Rectal smooth muscle tissue (tissue), 1 donor: Measurements from ENCODE around the gene RUNX2.

ENCODE experiments used
- H3K27ac ChIP-seq: one replicate; pipeline ENCODE4 v1.7.0; 2013; ENCODE audit warnings: low read depth, low read length, inconsistent platforms
- H3K27me3 ChIP-seq: one replicate; pipeline ENCODE4 v1.7.0; 2013; ENCODE audit warnings: low read length; ENCODE audit not compliant: control insufficient read depth, insufficient read depth
- H3K36me3 ChIP-seq: one replicate; pipeline ENCODE4 v1.7.0; 2013; ENCODE audit warnings: low read length; ENCODE audit not compliant: control insufficient read depth, insufficient read depth
- H3K4me1 ChIP-seq: one replicate; pipeline ENCODE4 v1.7.0; 2013; ENCODE audit warnings: low read length; ENCODE audit not compliant: control insufficient read depth, insufficient read depth
- H3K4me3 ChIP-seq: one replicate; pipeline ENCODE4 v1.7.0; 2013; ENCODE audit warnings: low read length
- H3K9ac ChIP-seq: one replicate; pipeline ENCODE4 v1.7.0; 2013; ENCODE audit warnings: low read length

Gene RUNX2

DNA sequence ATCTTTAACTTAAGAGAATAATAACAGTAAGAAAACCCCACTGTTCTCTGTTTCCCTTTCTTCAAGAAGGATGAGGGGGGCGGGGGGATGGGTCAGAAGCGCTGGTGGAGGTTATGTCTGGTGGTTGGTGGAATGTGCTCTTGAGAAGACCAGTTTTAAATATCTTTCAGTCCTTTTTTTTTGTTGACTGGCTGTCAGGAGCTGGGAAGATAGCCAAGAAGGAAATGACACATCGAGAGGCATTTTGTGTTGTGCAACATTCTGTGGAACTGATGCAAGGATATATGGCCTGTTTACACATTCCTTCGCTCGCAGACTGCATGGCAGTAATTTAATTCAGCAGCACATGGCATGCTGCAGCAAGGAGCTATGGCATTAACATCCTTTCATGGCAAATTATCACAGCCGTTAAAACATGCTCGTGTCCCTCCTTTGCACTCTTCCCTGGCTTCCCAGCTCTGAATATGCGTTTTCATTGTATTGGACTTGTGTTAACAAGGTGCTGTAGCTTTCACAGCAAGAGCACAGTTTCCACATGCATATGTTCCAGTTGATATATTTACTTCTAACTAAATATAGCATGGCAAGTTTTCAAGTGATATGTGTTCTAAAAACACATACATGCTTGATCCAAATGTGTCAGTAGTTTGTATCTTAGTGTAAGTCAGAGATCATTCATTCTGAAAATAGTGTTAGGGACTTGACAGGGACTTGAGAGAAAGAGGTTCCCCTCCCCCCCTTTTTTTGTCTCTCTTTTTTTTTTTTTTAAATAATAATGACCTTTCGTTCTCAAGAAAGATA is 117.8 kb downstream of the RUNX2 start:
- no peak overlapping the region for H3K9ac ChIP-seq

DNA sequence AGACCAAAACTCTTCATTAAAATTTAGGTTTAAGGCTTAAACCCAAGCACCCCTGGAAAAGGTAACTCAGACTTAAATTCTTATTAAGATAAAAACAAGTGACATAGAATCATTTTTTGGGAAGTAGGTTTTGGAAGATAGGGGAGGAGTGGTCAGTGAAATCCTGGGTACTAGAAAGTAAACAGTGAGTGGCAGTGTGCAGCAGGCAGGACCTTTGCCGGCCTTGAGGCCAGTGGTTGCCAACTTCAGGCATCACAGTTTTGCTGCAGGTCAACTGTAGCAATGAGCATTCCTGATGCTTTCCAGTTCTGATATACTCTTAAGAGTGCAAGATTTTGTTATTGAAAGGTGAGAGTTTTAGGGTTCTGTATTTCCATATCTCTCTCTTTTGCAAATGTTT is 118.9 kb downstream of the RUNX2 start:
- peaks cover 7% of the 10 kb centered on the region for H3K4me1 ChIP-seq
- no peaks in the 10 kb centered on the region for H3K36me3 ChIP-seq
- H3K9ac ChIP-seq = no peak overlapping the region
- no peak overlapping the region for H3K27ac ChIP-seq
- H3K4me3 ChIP-seq = no peak overlapping the region
- H3K27me3 ChIP-seq = no peaks in the 10 kb centered on the region

More for the DNA sequence above, 117.8 kb downstream of the RUNX2 start:
- peaks cover 7% of the 10 kb centered on the region for H3K4me1 ChIP-seq
- no peaks in the 10 kb centered on the region for H3K36me3 ChIP-seq
- H3K27me3 ChIP-seq = no peaks in the 10 kb centered on the region
- no peak overlapping the region for H3K27ac ChIP-seq
- H3K4me3 ChIP-seq = peak overlapping the region; percentile 29

- Histone ChIP-seq H3K27me3 (no peaks in the 10 kb centered on the region), H3K27ac (no peak overlapping the region), H3K36me3 (no peaks in the 10 kb centered on the region), H3K4me3 (no peak overlapping the region), H3K4me1 (peaks cover 7% of the 10 kb centered on the region), H3K9ac (no peak overlapping the region)
These were observed 119.6 kb downstream of the RUNX2 start for GRCh38 chr6:45447716-45448115.

DNA sequence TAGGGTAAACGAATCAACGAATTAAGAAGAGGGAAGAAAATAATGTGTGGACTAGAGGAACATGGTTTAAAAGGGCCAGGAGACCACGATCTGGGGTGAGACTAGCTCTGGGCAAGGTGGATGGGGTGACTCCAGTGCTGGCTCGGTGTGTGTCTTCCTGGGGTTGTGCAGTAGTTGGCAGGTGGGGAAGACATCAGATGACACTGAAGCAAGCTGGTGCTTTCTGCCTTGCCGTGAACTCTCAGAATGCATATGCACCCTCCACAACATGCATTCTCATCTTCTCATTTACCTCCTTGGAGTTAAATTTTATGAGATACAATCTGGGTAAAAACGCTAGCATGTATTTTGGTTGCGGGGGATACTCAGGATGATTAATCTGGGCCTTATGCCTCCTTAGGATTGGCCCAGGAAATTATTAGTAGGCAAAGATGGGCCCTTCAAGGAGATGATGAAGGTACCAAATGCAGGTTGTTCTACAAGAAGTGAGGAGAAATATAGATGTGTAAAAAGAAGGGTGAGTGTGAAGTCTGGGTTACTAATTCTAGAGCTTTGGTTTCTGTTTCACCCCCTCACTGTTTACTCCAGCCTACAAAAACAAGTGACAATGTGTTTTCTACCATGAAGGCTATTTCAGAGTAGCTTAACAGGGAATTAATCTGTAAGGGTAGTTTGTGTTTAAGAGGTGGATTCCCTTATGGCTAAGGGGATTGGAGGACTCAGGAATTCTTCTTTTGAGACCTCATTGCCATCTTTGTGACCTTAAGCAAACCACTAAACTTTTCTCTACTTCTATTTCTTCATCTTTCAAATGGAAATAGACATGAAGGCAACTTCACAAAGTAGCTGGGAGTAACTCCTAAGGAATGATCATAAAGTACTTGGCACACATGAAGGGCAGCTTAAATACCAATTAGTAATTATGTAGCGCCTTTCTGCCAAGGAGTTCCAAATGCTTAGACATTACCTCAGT is 120.6 kb downstream of the RUNX2 start:
- peaks cover 7% of the 10 kb centered on the region for H3K4me1 ChIP-seq
- H3K4me3 ChIP-seq = no peak overlapping the region
- no peak overlapping the region for H3K27ac ChIP-seq

GRCh38 chr6:45450132-45450531 is 122.0 kb downstream of the RUNX2 start:
- Histone ChIP-seq H3K4me1 (peaks cover 7% of the 10 kb centered on the region), H3K9ac (no peak overlapping the region), H3K36me3 (no peaks in the 10 kb centered on the region), H3K27ac (no peak overlapping the region), H3K4me3 (no peak overlapping the region), H3K27me3 (no peaks in the 10 kb centered on the region)

More for the DNA sequence above, 120.6 kb downstream of the RUNX2 start:
- Histone ChIP-seq H3K9ac (no peak overlapping the region), H3K36me3 (no peaks in the 10 kb centered on the region), H3K27me3 (no peaks in the 10 kb centered on the region)

GRCh38 chr6:45450831-45451230 is 122.7 kb downstream of the RUNX2 start:
- Histone ChIP-seq H3K4me1 (peaks cover 4% of the 10 kb centered on the region), H3K9ac (no peak overlapping the region), H3K27ac (no peak overlapping the region), H3K36me3 (no peaks in the 10 kb centered on the region), H3K4me3 (no peak overlapping the region), H3K27me3 (no peaks in the 10 kb centered on the region)

GRCh38 chr6:45454008-45454911 is 126.1 kb downstream of the RUNX2 start:
- Histone ChIP-seq H3K36me3 (no peaks in the 10 kb centered on the region), H3K9ac (no peak overlapping the region), H3K4me1 (no peaks in the 10 kb centered on the region), H3K4me3 (no peak overlapping the region), H3K27ac (no peak overlapping the region), H3K27me3 (no peaks in the 10 kb centered on the region)

DNA sequence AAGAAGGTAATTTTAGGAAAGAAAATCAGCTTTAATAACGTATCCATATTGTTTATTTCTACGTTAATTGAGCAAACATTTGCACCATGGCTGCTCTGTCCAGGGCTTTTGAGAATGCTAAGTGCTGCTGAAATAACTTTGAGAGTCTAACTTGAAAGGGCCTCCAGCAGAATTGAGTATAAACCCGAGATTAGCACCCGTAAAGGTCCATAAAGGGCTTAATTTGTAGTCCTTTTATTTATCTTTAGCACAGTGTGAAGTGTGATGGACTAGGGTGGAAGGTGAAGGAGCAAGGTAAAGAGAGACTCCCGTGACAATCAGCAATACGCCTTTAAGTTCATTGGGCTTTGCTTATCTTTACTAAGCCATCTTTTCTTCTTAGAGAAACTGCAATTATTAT is 127.3 kb downstream of the RUNX2 start:
- H3K27me3 ChIP-seq = no peaks in the 10 kb centered on the region
- H3K36me3 ChIP-seq = no peaks in the 10 kb centered on the region

DNA sequence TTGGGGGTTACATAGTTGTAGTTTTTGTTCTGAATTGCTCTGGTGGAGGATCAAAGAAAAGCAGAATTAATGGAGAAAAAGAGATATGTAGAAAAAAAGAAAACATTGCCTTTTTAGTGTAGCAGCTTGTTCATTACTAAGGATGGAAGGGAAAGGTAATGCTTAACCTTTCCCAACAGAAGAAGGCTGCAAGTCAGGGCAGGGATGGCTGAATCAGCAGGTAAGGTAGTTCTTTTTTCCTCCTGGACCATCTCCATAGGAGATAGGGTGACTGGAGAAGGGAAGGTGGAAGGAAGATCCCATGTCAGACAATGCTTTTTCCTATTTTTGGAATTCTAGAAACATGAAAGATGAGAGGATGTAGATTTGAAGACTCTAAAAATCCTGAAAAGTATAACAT is 129.0 kb downstream of the RUNX2 start:
- Histone ChIP-seq H3K4me1 (no peaks in the 10 kb centered on the region), H3K27me3 (no peaks in the 10 kb centered on the region), H3K4me3 (no peak overlapping the region), H3K27ac (no peak overlapping the region), H3K36me3 (no peaks in the 10 kb centered on the region), H3K9ac (no peak overlapping the region)

More for the DNA sequence above, 127.3 kb downstream of the RUNX2 start:
- Histone ChIP-seq H3K27ac (no peak overlapping the region), H3K4me1 (no peaks in the 10 kb centered on the region), H3K4me3 (no peak overlapping the region), H3K9ac (no peak overlapping the region)

- no peak overlapping the region for H3K9ac ChIP-seq
These were observed 130.5 kb downstream of the RUNX2 start for GRCh38 chr6:45458672-45459071.

GRCh38 chr6:45460166-45460565 is 132.0 kb downstream of the RUNX2 start:
- no peaks in the 10 kb centered on the region for H3K4me1 ChIP-seq
- H3K9ac ChIP-seq = no peak overlapping the region

More at GRCh38 chr6:45458672-45459071, 130.5 kb downstream of the RUNX2 start:
- H3K27ac ChIP-seq = no peak overlapping the region
- H3K4me3 ChIP-seq = no peak overlapping the region
- no peaks in the 10 kb centered on the region for H3K27me3 ChIP-seq
- H3K4me1 ChIP-seq = no peaks in the 10 kb centered on the region
- no peaks in the 10 kb centered on the region for H3K36me3 ChIP-seq

GRCh38 chr6:45461486-45461885 is 133.4 kb downstream of the RUNX2 start:
- no peaks in the 10 kb centered on the region for H3K27me3 ChIP-seq
- no peak overlapping the region for H3K9ac ChIP-seq
- H3K4me3 ChIP-seq = no peak overlapping the region
- no peaks in the 10 kb centered on the region for H3K36me3 ChIP-seq
- H3K4me1 ChIP-seq = no peaks in the 10 kb centered on the region
- H3K27ac ChIP-seq = no peak overlapping the region

More at GRCh38 chr6:45460166-45460565, 132.0 kb downstream of the RUNX2 start:
- Histone ChIP-seq H3K4me3 (no peak overlapping the region), H3K36me3 (no peaks in the 10 kb centered on the region), H3K27me3 (no peaks in the 10 kb centered on the region), H3K27ac (no peak overlapping the region)
